ENCODE measurements around the gene MIA.
"Not testable (repeated sequence)": the region's sequence is repeated elsewhere in the genome, so short reads cannot be mapped to it uniquely, and the experiment has no call there.

MIA gene

GRCh38 chr19:40825460-40826095 lies 50.3 kb downstream of the MIA start:
- not testable (repeated sequence) for DNase-seq

DNA sequence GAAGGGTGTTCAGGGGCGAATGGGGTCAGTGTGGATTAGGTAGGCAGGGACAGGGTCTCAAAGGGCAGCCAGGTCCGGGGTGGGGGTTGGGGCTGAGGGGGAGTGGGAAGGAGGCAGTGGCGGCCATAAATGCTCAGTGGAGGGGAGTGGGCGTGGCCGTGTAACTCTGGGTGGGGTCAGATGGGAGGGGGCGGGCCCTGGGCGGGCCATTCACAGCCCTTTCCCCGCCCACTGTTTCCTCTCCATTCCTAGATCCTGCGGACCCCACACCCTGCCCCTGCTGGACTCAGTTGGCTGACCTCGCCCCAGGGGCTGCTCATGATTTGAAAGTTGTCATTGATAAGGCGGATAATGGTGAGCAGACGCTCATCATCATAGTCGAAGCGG lies 51.0 kb downstream of the MIA start:
- not testable (repeated sequence) for DNase-seq

GRCh38 chr19:40826699-40827385 lies 51.5 kb downstream of the MIA start:
- not testable (repeated sequence) for DNase-seq

All from T1000 (cell line).